Kasumi-1 (cell line): ENCODE data around the gene ECE2.
A peak's percentile ranks its signal among the peaks of the same experiment; 100 is the strongest.

Source experiments
- DNase-seq, 2 experiments: peaks; one replicate each; lab custom pipeline; 2025; lab: John Stamatoyannopoulos, UW

ECE2 gene

GRCh38 chr3:184275961-184276910 is at the start of gene ECE2:
Gene ECE2, plus strand, starts transcription at chr3:184276022. Its CDS starts 132 bp downstream, at chr3:184276154.
- no peak for DNase-seq

- peak; percentile 25 to 66 for DNase-seq
These were observed 48.3 kb upstream of the ECE2 start for GRCh38 chr3:184227481-184227935.

GRCh38 chr3:184228376-184229137 is 47.3 kb upstream of the ECE2 start:
- DNase-seq = no peak

GRCh38 chr3:184229394-184230080 is 46.3 kb upstream of the ECE2 start, which contains the start of gene VWA5B2:
Gene VWA5B2, plus strand, starts transcription at chr3:184229585. Its CDS starts 944 bp downstream, at chr3:184230529.
- peak; percentile 46 to 54 for DNase-seq

- no peak for DNase-seq
These were observed 45.7 kb upstream of the ECE2 start for GRCh38 chr3:184230081-184230602.

GRCh38 chr3:184230603-184231528 is 45.0 kb upstream of the ECE2 start:
- no peak for DNase-seq

DNA sequence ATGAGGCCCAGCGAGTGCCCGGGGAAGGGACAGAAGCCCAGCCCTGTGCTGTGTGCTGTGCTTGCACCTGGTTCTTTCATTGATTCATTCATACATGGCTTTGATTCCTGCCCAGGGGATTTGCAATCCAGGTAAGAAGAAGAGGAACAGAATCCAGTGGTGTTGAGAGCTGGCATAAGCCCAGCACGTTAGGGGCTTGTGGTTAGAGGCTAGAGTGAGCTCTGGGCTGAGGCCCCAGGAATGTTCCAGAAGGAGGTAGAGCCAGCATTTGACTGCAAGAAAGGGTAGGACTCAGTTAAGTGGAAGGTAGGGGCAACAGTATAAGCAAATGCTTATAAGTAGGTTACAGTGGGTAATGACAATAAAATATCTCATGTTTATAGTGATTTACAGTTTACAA is 44.2 kb upstream of the ECE2 start:
- DNase-seq = no peak

DNA sequence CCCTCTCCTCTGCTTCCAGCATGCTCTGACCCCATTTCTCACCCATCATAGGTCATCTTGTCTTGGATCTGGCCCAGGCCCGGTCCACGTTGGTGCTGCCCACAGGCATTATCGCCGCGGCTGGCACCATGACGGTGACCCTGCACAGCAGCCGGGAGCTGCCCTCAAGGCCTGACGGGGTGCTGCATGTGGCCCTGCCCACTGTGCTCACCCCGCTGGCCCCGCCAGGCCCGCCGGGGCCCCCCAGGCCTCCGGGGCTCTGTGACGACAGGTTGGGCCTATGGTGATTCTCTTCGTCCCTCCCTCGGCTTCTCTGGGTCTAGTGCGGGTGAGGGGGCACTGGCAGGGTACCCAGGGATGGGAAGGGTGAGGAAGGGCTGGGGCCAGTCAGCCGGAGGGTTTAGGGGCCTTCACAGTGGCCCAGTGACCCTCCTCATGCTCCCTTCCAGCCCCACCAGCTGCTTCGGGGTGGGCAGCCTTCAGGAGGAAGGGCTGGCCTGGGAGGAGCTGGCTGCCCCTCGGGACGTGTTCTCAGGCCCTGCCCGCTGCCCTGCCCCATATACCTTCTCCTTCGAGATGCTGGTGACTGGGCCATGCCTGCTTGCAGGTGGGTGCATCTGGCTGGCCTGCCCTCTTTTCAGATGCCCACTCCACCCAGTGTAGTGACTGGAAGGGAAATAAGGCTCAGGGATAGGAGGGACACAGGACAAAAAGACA is 42.5 kb upstream of the ECE2 start:
- no peak for DNase-seq

GRCh38 chr3:184234224-184234623 is 41.6 kb upstream of the ECE2 start:
- no peak for DNase-seq

- no peak for DNase-seq
These were observed 41.0 kb upstream of the ECE2 start for GRCh38 chr3:184234671-184235380.

- DNase-seq = no peak
These were observed 40.3 kb upstream of the ECE2 start for GRCh38 chr3:184235381-184236032.

DNA sequence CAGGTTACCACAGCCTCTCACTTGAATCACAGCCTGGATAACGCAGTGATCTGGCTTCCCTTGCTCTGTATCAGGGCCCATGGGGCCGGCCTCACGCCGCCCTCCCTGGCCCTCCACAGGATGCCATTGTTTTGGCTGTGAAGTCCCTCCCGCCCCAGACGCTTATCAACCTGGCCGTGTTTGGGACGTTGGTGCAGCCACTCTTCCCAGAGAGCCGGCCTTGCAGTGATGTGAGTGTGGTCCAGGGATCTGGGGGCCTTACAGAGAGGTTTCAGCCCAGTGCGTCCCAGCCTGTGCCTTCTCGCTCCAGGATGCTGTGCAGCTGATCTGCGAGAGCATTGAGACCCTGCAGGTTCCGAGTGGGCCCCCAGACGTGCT is 39.8 kb upstream of the ECE2 start:
- no peak for DNase-seq

- DNase-seq = no peak
These were observed 39.2 kb upstream of the ECE2 start for GRCh38 chr3:184236636-184237035.

GRCh38 chr3:184237211-184237610 is 38.6 kb upstream of the ECE2 start:
- no peak for DNase-seq

DNA sequence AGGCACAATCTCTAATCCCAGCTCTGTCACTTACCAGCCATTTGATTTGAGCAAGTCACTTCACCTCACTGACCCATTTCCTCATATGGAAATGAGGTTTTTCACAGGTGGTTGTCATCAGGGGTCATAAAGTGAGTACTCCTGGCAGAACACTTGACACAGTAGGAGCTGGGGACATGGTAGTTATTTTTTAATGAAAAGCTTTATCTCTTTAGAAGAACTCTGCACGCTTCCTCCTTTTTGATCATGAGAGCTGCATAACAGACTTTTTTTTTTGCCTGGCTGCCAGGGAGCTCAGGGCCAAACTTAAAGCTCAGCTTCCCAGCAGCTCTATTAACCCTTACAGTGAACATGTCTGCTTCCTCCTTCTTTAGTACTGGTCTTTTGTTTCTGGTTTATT is 38.0 kb upstream of the ECE2 start:
- no peak for DNase-seq

- no peak for DNase-seq
These were observed 37.5 kb upstream of the ECE2 start for GRCh38 chr3:184238246-184238818.

DNA sequence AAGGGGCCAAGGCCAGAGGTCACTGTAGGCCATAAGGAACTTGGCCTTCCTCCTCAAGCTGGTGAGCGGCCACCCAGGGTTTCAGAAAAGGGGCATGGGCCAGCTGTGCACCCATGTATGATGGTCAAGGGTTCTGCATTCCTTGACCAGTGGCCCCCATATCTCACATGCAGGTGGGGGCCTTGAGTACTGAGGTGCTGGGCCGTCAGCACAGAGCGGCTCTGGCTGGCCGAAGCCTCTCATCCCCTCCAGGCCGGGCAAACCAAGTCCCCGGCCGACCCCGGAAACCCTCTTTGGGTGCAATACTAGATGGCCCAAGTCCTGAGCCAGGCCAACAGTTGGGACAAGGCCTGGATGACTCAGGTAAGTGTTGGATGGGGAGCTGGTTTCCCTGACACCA is 36.6 kb upstream of the ECE2 start:
- DNase-seq = no peak

DNA sequence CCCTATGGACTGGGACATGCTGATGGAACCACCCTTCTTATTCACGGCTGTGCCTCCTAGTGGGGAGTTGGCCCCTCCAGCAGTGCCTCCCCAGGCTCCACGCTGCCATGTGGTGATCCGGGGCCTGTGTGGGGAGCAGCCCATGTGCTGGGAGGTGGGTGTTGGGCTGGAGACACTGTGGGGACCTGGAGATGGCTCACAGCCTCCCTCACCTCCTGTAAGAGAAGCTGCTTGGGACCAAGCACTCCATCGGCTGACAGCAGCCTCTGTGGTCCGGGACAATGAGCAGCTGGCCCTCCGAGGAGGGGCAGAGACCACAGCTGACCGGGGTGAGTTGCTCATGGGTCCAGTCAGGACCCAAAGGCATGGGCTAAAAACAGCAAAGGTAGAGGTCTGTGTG is 36.1 kb upstream of the ECE2 start:
- no peak for DNase-seq
